Measurements from ENCODE around the gene TBXA2R. TPM values are rescaled to one million over a fixed set of nuclear protein-coding genes. Genes with fewer than 3 reads are reported as not detected.
A peak's percentile ranks its signal among the peaks of the same experiment; 100 is the strongest.

The TBXA2R gene
- total and polyA plus RNA-seq, 8 donors: 0.37 to 2.6 (median 1.0) TPM; not detected in 3

GRCh38 chr19:3620817-3621547 is 14.3 kb upstream of the TBXA2R start:
- Histone ChIP-seq H3K4me3 (no peak overlapping the region), H3K27me3 (no peaks in the 10 kb centered on the region), H3K9me3 (no peaks in the 10 kb centered on the region), H3K27ac (no peak overlapping the region), H3K4me1 (peaks cover 16 to 41% (median 34%) of the 10 kb centered on the region in 4 donors), H3K36me3 (peaks cover 17 to 74% (median 66%) of the 10 kb centered on the region in 4 donors)
- TF ChIP-seq CTCF (IDR thresholded peaks at IDR 0.05): no peak
- no peak for TF ChIP-seq POLR2AphosphoS5 (IDR thresholded peaks at IDR 0.05)
- TF ChIP-seq EP300 (IDR thresholded peaks at IDR 0.05): no peak
- no peak for TF ChIP-seq POLR2A (IDR thresholded peaks at IDR 0.05)
- WGBS, 5 donors: 86 to 90% (median 89%) methylated on average over 15 to 24 of the region's 24 CpGs
- intact Hi-C loops (cut with DNase I; ENCODE audit: low total_unique reads): no loop called here
- no peak for DNase-seq

GRCh38 chr19:3620145-3620816 is 13.6 kb upstream of the TBXA2R start:
- Histone ChIP-seq H3K36me3 (peaks cover 17 to 81% (median 73%) of the 10 kb centered on the region in 4 donors), H3K4me3 (no peak overlapping the region), H3K27ac (no peak overlapping the region), H3K4me1 (peaks cover 9 to 34% (median 27%) of the 10 kb centered on the region in 4 donors), H3K9me3 (no peaks in the 10 kb centered on the region), H3K27me3 (no peaks in the 10 kb centered on the region)
- intact Hi-C loops (cut with DNase I; ENCODE audit: low total_unique reads): no loop called here
- WGBS, 5 donors: 79 to 85% (median 81%) methylated on average over 15 to 19 of the region's 19 CpGs
- TF ChIP-seq EP300 (IDR thresholded peaks at IDR 0.05) (no peak), POLR2AphosphoS5 (IDR thresholded peaks at IDR 0.05) (no peak), CTCF (IDR thresholded peaks at IDR 0.05) (no peak), POLR2A (IDR thresholded peaks at IDR 0.05) (no peak)
- no peak for DNase-seq

- no peaks in the 10 kb centered on the region for H3K27me3 ChIP-seq
- H3K9me3 ChIP-seq: no peaks in the 10 kb centered on the region
- intact Hi-C loops (cut with DNase I; ENCODE audit: low total_unique reads): loop anchor here (10.0 kb wide), 1 partner anchor 75 kb away; no protein-coding TSS in a partner anchor
- peaks cover 17 to 87% (median 74%) of the 10 kb centered on the region in 4 donors for H3K36me3 ChIP-seq
- TF ChIP-seq POLR2A (IDR thresholded peaks at IDR 0.05) (no peak), POLR2AphosphoS5 (IDR thresholded peaks at IDR 0.05) (no peak), EP300 (IDR thresholded peaks at IDR 0.05) (no peak), CTCF (IDR thresholded peaks at IDR 0.05) (no peak)
- H3K27ac ChIP-seq: no peak overlapping the region
- no peak for DNase-seq
- no peak overlapping the region for H3K4me3 ChIP-seq
- peaks cover 3 to 27% (median 21%) of the 10 kb centered on the region in 4 donors for H3K4me1 ChIP-seq
- WGBS, 5 donors: 81 to 90% (median 87%) methylated on average over 8 to 17 of the region's 17 CpGs
Observed at GRCh38 chr19:3619631-3620012, 12.9 kb upstream of the TBXA2R start.

GRCh38 chr19:3618811-3619630 is 12.3 kb upstream of the TBXA2R start:
- Histone ChIP-seq H3K27me3 (no peaks in the 10 kb centered on the region), H3K4me3 (no peak overlapping the region), H3K9me3 (no peaks in the 10 kb centered on the region), H3K27ac (peak overlapping the region in 1 of 5 donors; percentile 51), H3K36me3 (peaks cover 17 to 89% (median 79%) of the 10 kb centered on the region in 4 donors), H3K4me1 (peaks cover 3 to 21% (median 20%) of the 10 kb centered on the region in 4 donors)
- intact Hi-C loops (cut with DNase I; ENCODE audit: low total_unique reads): loop anchor here (10.0 kb wide), 1 partner anchor 74 kb away; no protein-coding TSS in a partner anchor
- DNase-seq: no peak
- 83 to 93% (median 89%) methylated on average over 20 to 31 of the region's 31 CpGs for WGBS, 5 donors
- TF ChIP-seq POLR2A (IDR thresholded peaks at IDR 0.05) (no peak), CTCF (IDR thresholded peaks at IDR 0.05) (peak in 1 of 7 experiments; percentile 50)
